ENCODE data around the gene MED16. TPM values are rescaled to one million over a fixed set of nuclear protein-coding genes. Genes with fewer than 3 reads are reported as not detected.
"Not testable (repeated sequence)": the region's sequence is repeated elsewhere in the genome, so short reads cannot be mapped to it uniquely, and the experiment has no call there.

The MED16 gene
- polyA plus RNA-seq, 3 donors from 2014 or later = 44.2 to 112 (median 48.0) TPM

DNA sequence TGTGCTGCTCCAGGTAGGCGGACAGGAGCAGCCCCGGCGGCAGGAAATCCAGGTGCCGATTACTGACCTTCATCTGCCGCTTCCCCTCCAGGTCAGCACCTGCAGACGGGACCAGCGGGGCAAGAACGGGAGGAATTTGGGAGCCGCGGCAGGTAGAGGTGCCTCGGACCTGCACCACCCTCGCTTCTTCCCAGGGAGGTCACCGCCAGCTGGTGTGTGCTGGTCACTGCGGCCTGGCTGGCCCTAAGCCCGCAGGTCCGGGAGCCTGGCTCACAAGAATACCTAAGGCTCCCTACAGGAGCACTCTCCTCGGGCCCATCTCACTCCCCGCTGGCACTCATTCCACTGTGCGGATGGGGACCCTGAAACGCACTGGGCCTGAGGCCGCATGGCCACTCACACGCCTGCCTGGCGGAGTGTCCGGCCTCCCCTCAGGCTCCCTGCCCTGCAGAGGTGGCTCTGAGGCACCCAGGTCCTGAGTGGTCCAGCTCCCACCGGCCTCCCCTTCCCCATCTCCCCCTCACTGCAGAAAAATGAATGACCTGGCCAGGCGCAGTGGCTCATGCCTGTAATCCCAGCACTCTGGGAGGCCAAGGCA lies 4.6 kb upstream of the MED16 start:
- H3K9me3 Mint-ChIP-seq = no peaks in the 10 kb centered on the region
- no peaks in the 10 kb centered on the region for H3K36me3 Mint-ChIP-seq
- no peak for DNase-seq
- peaks cover 7 to 14% (median 11%) of the 10 kb centered on the region in 3 donors for H3K27me3 Mint-ChIP-seq (ENCODE audit: low read depth in 3 of 3)
- H3K4me1 Mint-ChIP-seq = peaks cover 8 to 9% of the 10 kb centered on the region in 2 donors
- no peak overlapping the region for H3K4me3 Mint-ChIP-seq
- H3K27ac Mint-ChIP-seq = no peak overlapping the region

DNA sequence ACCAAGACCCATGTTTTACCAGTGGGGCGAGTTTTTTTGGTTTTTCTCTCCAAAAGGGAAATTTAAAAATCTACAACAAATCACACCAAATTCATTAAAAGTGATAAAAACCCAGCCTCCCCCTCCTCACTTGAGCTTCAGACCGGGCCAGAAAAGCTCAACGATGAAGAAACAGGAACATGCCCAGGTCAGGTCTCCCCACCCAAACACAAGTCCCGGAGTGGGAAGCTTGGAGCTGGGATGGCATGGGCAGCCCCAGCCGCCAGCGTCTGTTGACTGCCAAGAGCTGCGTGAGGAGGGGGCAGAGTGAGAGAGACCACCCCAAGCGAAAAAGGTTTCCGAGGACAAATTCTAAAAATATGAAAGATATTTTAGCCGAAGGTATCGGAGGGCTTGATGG lies 4.0 kb upstream of the MED16 start:
- no peak for DNase-seq
- Mint-ChIP-seq H3K36me3 (no peaks in the 10 kb centered on the region), H3K9me3 (no peaks in the 10 kb centered on the region), H3K4me3 (no peak overlapping the region), H3K27ac (no peak overlapping the region), H3K27me3 (ENCODE audit: low read depth in 3 of 3) (peaks cover 7 to 14% (median 11%) of the 10 kb centered on the region in 3 donors), H3K4me1 (peaks cover 8 to 13% of the 10 kb centered on the region in 2 donors)

DNA sequence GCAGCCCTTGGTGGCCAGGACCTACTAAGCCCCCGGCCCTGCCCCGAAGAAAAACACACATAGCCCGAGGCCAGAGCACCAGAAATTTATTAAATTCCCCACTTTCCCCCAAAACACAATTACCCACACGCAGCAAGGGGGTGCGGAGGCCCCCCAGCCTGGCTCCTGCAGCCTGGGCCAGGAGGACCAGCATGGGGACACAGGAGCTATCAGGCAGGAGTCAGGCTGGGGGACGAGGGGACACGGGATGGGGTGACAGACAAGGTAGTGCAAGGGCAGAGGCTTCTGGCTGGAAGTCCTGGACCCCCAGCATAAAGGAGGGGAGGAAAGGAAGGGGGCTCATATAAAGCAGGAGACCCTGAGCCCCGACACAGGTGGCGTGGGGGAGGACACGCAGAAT lies 3.4 kb upstream of the MED16 start:
- Mint-ChIP-seq H3K27ac (peak overlapping the region in 1 of 6 donors; percentile 8), H3K4me3 (no peak overlapping the region), H3K27me3 (ENCODE audit: low read depth in 3 of 3) (peaks cover 7 to 14% (median 11%) of the 10 kb centered on the region in 3 donors), H3K4me1 (peaks cover 8 to 13% of the 10 kb centered on the region in 2 donors), H3K9me3 (no peaks in the 10 kb centered on the region), H3K36me3 (no peaks in the 10 kb centered on the region)
- no peak for DNase-seq

DNA sequence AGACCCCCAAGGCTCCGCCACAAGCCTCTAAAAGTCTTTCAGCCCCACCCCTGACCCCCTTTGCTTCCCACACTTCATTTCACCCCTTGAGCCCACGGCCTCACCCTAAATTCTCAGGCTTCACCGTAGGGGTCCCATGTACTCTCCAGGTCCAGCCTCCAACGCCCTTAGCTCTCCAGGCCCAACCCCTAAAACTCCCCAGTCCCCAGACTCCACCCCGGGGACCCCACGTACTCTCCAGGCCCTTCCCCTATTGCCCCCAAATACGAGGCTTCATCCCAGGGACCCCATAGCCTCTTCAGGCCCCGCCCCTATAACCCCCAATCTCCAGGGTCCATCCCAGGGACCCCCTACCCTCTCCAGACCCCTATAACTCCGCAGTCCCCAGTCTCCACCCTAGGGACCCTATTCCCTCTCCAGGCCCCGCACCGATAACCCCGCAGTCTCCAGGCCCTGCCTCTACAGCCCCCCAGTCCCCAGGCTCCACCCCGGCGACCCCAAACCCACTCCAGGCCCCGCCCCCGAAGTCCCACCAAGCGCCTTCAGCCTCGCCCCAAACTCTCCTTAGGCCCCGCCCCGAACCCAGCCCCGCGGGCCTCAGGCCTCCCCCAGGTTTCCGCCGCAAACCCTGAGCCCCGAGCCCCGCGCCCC lies 619 bp downstream of the MED16 start:
- Mint-ChIP-seq H3K27ac (peak overlapping the region in 5 of 6 donors; percentile 55 to 86 (median 84)), H3K4me3 (peak overlapping the region; percentile 76 to 88 (median 84)), H3K27me3 (ENCODE audit: low read depth in 3 of 3) (peaks cover 7 to 12% (median 11%) of the 10 kb centered on the region in 3 donors), H3K4me1 (peaks cover 8 to 25% of the 10 kb centered on the region in 2 donors), H3K36me3 (peaks cover 0 to 3% (median 0%) of the 10 kb centered on the region in 3 donors), H3K9me3 (no peaks in the 10 kb centered on the region)
- DNase-seq = no peak

DNA sequence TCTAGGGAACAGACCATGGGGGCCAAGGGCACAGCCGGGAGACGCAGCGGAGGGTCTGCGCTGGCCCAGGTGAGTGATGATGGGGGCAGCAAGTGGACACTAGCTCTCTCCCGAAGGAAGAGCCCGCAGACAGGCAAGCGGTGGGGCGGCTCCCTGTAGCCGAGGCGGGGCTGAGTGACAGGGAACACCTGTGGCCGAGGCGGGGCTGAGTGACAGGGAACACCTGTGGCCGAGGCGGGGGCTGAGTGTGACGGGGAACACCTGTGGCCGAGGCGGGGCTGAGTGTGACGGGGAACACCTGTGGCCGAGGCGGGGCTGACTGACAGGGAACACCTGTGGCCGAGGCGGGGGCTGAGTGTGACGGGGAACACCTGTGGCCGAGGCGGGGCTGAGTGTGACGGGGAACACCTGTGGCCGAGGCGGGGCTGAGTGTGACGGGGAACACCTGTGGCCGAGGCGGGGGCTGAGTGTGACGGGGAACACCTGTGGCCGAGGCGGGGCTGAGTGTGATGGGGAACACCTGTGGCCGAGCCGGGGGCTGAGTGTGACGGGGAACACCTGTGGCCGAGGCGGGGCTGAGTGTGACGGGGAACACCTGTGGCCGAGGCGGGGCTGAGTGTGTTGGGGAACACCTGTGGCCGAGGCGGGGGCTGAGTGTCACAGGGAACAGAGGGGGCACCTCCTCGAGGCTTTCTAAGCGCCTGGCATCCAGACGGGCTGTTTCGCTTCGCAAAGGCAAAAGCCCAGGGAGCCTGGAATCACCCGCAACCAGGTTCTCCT lies 1.4 kb downstream of the MED16 start:
- H3K9me3 Mint-ChIP-seq, H3K36me3 Mint-ChIP-seq, DNase-seq: not testable (repeated sequence)
- Mint-ChIP-seq H3K27ac (peak overlapping the region in 3 of 6 donors; percentile 68 to 86 (median 85)), H3K27me3 (ENCODE audit: low read depth in 3 of 3) (peaks cover 8 to 12% (median 10%) of the 10 kb centered on the region in 3 donors), H3K4me3 (peak overlapping the region in 4 of 5 donors; percentile 59 to 88 (median 84)), H3K4me1 (peaks cover 8 to 25% of the 10 kb centered on the region in 2 donors)

DNA sequence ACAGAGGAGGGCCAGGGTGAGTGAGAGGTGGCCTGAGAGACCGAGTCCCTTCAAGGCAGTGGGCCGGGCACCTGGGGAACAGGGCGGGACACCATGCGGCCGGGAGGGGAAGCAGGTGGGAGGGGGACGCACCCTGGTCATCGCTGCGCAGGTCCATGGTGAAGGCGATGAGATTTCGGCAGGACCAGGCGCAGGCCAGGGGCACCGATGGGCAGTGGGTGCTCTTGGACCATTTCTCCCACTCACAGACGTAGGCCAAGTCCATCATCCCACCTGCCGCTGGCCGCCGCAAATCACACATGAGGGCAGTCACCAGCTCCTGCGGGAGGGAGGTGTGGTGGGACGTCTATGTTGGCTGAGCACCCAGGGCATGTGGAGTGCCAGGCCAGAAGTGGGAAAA lies 2.2 kb downstream of the MED16 start:
- H3K4me1 Mint-ChIP-seq = peaks cover 8 to 25% of the 10 kb centered on the region in 2 donors
- no peak for DNase-seq

DNA sequence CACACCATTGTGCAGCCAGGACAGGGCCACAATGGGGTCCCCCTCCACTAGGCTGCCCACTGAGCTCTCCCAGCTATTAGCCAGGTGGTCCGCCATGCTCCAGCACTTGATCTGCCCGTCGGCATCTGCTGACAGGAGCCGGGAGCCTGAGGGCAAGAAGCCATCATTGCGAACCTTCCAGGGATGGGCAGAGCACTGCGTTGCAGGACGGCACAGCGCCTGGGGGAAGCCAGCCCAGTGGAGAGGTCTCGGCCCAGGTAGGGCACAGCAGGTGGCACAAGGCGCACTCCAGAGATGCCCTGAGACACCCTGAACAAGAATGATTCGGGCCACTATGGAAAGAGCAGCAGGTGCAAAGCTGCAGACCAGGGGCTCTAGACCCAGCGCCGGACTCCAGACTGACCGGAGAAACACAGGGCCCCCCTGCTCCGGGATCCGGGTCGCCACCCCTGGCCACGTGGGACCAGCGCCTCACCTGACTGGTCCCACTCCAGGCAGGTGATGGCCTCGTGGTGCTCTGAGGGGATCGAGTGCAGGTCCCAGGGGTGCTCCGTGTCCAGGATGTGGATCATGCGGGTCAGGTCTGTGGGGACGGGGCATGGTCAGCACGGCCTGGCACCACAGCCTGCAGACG lies 3.2 kb downstream of the MED16 start:
- Mint-ChIP-seq H3K9me3 (no peaks in the 10 kb centered on the region), H3K4me3 (peak overlapping the region in 2 of 5 donors; percentile 33 to 76), H3K27ac (peak overlapping the region in 1 of 6 donors; percentile 45), H3K27me3 (ENCODE audit: low read depth in 3 of 3) (peaks cover 7 to 12% (median 8%) of the 10 kb centered on the region in 3 donors), H3K4me1 (peaks cover 8 to 25% of the 10 kb centered on the region in 2 donors), H3K36me3 (peaks cover 0 to 6% (median 0%) of the 10 kb centered on the region in 3 donors)
- no peak for DNase-seq

More for the DNA sequence above, 2.2 kb downstream of the MED16 start:
- Mint-ChIP-seq H3K27me3 (ENCODE audit: low read depth in 3 of 3) (peaks cover 7 to 12% (median 8%) of the 10 kb centered on the region in 3 donors), H3K36me3 (peaks cover 0 to 6% (median 0%) of the 10 kb centered on the region in 3 donors), H3K4me3 (peak overlapping the region in 4 of 5 donors; percentile 59 to 76 (median 66)), H3K9me3 (no peaks in the 10 kb centered on the region), H3K27ac (peak overlapping the region in 1 of 6 donors; percentile 68)

DNA sequence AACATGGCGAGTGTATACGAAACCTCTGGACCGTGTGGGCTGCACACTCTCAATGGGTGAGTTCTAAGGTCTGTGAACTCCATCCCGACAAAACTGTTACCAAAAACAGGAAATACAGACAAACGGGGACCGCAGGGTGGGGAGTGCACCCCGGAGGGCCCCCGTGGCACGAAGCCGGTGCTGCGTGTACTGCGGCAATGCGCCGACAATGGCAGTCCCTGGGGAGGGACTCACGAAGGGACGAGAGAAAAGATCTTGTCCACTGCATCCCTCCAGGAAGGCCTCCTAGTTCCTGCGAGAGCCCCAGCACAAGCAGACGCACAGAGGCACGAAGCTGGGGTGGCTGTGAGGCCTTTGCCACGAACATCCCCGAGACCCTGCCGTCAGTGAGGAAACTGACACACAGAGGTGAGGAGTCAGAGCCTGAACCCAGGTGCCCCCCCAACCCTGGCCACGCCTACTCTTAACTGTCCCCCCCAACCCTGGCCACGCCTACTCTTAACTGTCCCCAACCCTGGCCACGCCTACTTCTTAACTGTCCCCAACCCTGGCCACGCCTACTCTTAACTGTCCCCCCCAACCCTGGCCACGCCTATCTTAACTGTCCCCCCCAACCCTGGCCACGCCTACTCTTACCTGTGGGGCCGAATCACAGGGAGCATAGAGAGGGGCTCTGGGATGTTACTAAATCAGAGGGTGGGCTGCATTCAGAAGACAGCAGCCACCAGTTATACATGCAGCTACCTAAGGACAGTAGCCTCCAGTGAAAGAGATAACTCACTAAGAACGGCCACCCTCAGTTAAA lies 4.2 kb downstream of the MED16 start:
- H3K9me3 Mint-ChIP-seq = no peaks in the 10 kb centered on the region
- H3K27me3 Mint-ChIP-seq (ENCODE audit: low read depth in 3 of 3) = peaks cover 7 to 10% (median 8%) of the 10 kb centered on the region in 3 donors
- peak in 2 of 3 donors; percentile 74 to 83 for DNase-seq
- peak overlapping the region in 4 of 5 donors; percentile 53 to 76 (median 63) for H3K4me3 Mint-ChIP-seq
- peak overlapping the region in 3 of 6 donors; percentile 85 to 93 (median 91) for H3K27ac Mint-ChIP-seq
- peaks cover 8 to 25% of the 10 kb centered on the region in 2 donors for H3K4me1 Mint-ChIP-seq
- H3K36me3 Mint-ChIP-seq = peaks cover 0 to 6% (median 0%) of the 10 kb centered on the region in 3 donors

DNA sequence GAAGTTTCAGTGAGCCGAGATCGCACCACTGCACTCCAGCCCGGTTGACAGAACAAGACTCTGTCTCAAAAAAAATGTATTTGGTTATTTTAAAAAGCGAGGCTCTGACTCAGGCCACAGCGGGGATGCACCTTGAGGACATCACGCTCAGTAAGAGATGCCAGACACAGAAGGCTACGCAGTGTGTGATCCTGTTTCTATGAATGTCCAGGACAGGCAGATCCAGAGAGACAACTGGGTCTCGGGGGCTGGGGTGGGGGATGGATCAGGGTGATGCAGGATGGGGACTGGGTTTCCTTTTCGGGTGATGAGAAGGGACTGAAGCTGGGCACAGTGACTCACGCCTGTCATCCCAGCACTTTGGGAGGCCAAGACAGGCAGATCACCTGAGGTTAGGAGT lies 5.4 kb downstream of the MED16 start:
- peaks cover 0 to 2% (median 1%) of the 10 kb centered on the region in 3 donors for H3K27me3 Mint-ChIP-seq (ENCODE audit: low read depth in 3 of 3)
- H3K36me3 Mint-ChIP-seq = peaks cover 0 to 6% (median 0%) of the 10 kb centered on the region in 3 donors
- peak overlapping the region in 1 of 5 donors; percentile 54 for H3K4me3 Mint-ChIP-seq
- H3K9me3 Mint-ChIP-seq = no peaks in the 10 kb centered on the region
- H3K27ac Mint-ChIP-seq = peak overlapping the region in 3 of 6 donors; percentile 40 to 91 (median 85)
- H3K4me1 Mint-ChIP-seq = peaks cover 0 to 16% of the 10 kb centered on the region in 2 donors
- DNase-seq = no peak

DNA sequence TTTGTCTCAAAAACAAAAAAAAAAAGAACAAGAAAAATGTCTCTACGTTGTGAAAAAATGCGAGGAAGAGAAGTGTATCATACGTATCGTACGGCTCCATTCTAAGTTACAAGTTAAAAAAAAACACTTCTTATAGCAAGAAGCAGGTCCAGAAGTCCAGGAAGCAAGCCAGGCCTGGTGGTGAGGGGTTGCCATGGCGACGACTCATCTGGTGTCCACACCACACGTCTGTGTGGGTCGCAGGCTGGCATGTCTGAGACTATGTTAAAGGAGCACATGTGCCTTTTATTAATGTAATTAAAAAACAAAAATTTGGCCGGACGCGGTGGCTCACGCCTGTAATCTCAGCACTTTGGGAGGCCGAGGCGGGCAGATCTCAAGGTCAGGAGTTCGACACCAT lies 5.9 kb downstream of the MED16 start:
- Mint-ChIP-seq H3K9me3 (no peaks in the 10 kb centered on the region), H3K36me3 (peaks cover 0 to 6% (median 0%) of the 10 kb centered on the region in 3 donors), H3K27ac (peak overlapping the region in 3 of 6 donors; percentile 40 to 85 (median 65)), H3K27me3 (ENCODE audit: low read depth in 3 of 3) (peaks cover 0 to 2% (median 1%) of the 10 kb centered on the region in 3 donors), H3K4me3 (peak overlapping the region in 1 of 5 donors; percentile 7), H3K4me1 (peaks cover 0 to 13% of the 10 kb centered on the region in 2 donors)
- no peak for DNase-seq

DNA sequence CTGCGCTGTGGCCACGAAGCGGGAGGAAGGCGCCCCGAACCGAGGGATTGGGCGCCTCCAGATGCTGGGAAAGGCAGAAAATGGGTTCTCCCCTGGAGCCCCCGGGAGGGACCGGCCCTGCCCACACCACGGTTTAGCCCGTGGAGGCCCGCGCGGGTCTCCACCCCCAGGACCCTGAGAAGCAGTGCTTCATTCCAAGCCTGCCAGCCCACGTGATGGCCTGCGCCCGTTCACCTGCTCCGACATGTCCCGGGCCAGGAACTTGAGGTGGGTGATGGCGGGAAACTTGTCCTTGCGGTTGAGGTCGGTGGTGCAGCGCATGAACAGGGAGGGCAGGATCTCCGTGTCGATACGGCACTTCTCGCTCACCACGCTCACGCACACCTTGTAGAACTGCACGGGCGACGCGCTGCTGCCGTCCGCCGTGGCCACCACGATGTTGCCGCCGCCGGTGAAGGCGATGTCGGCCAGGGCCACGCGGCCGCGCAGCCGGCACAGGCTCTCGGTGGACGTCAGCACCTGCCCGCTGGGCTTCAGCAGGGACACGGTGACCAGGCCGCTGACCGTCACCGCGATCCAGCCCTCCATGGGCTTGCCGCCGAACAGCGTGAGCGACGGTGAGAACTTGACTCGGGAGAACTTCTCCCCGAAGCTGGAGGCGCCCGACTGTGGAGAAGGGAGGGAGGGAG lies 7.3 kb downstream of the MED16 start:
- DNase-seq = no peak
- Mint-ChIP-seq H3K36me3 (peaks cover 0 to 6% (median 0%) of the 10 kb centered on the region in 3 donors), H3K27me3 (ENCODE audit: low read depth in 3 of 3) (peaks cover 0 to 3% (median 2%) of the 10 kb centered on the region in 3 donors), H3K9me3 (no peaks in the 10 kb centered on the region), H3K4me3 (no peak overlapping the region), H3K4me1 (peaks cover 0 to 9% of the 10 kb centered on the region in 2 donors), H3K27ac (no peak overlapping the region)

All from immature natural killer cell (primary cell).